ENCODE measurements around the gene CST6. TPM values are rescaled to one million over a fixed set of nuclear protein-coding genes. Genes with fewer than 3 reads are reported as not detected.

Gene CST6
- total RNA-seq, 1 experiment from 2014 or later, result not detected

DNA sequence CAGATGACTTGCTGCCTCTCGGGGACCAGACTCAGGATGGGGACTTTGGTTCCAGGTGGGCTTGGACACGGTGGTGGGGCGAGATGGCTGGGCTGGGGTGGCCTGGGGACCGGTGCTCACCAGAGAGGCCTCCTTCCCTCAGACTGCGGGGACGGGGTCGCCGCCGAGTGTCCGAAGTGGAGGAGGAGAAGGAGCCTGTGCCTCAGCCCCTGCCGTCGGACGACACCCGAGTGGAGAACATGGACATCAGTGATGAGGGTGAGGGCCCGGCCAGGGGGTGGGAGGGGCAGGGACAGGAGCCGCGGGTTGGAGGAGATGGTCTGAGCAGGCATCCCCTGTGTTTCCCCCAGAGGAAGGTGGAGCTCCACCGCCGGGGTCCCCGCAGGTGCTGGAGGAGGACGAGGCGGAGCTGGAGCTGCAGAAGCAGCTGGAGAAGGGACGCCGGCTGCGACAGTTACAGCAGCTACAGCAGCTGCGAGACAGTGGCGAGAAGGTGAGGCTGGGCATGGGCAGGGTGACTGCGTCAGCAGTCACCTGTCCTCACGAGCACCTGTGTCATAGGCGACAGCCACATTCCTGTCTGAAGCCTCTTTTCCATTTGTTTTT, 44.4 kb upstream of the CST6 start:
- POLR2A ChIA-PET, result no interaction called here
- BruUV-seq (replicated peaks), result no TSS peak
- no peak overlapping the region for H3K4me3 Mint-ChIP-seq (ENCODE audit: unreplicated experiment)
- DNase-seq (ENCODE audit: unreplicated experiment), result no peak
- CTCF ChIA-PET, result interaction anchor here (1.2 to 2.4 kb wide), 2 partner anchors 78 to 82 kb away, joined by 5 to 12 read pairs; no protein-coding TSS in a partner anchor
- intact Hi-C loops (cut with micrococcal nuclease), result no loop called here
- H3K4me1 Mint-ChIP-seq (ENCODE audit: insufficient read depth, unreplicated experiment), result peaks cover 29% of the 10 kb centered on the region
- no peak overlapping the region for H3K27ac Mint-ChIP-seq (ENCODE audit: low read depth, unreplicated experiment)
- no peaks in the 10 kb centered on the region for H3K27me3 Mint-ChIP-seq (ENCODE audit: insufficient read depth, unreplicated experiment)
- no peaks in the 10 kb centered on the region for H3K9me3 Mint-ChIP-seq (ENCODE audit: unreplicated experiment)
- no peak for TF ChIP-seq CTCF (IDR thresholded peaks at IDR 0.05; ENCODE audit: unreplicated experiment)
- peaks cover 69% of the 10 kb centered on the region for H3K36me3 Mint-ChIP-seq (ENCODE audit: insufficient read depth, unreplicated experiment)

DNA sequence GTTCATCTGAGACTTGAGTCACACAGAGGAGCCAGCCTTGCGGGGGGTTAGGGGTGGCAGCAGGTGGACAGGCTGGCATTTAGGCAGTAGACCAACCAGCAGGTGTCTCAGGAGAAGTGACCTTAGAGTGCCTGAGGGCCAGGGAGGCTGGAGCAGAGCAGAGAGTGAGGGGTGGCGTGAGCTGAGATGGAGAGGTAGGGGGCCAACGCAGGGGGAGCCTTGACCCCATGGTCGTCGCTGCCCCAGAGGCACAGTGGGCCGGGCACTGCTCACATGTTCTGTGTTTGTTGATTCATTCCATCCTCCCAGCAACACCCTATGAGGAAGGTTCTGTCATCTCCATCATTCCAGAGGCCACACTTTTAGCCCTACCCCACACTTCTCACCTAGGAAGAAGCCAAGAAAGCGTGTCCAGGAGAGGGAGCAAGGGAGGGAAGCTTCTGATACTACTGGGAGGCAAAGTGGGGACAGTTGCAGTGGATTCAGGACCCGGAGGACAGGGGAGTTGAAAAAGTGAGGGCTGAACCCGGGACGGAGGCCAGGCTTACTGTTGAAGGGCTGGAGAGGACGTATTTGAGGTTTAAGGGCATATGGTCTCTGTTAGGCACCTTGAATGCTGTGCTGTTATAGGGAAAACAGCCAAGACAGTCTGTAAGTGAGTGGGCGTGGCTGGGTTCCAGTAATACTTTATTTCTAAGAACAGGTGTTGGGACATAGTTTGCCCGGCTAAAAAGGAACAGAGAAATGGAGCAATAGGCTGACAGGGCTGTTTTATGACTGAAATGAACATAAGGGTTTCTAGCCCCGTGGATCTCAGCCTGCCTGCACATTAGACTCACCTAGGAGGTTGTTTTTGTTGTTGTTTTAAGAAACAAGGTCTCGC, 43.0 kb upstream of the CST6 start:
- intact Hi-C loops (cut with micrococcal nuclease), result no loop called here
- H3K4me1 Mint-ChIP-seq (ENCODE audit: insufficient read depth, unreplicated experiment), result peaks cover 29% of the 10 kb centered on the region
- H3K9me3 Mint-ChIP-seq (ENCODE audit: unreplicated experiment), result no peaks in the 10 kb centered on the region
- no peaks in the 10 kb centered on the region for H3K27me3 Mint-ChIP-seq (ENCODE audit: insufficient read depth, unreplicated experiment)
- DNase-seq (ENCODE audit: unreplicated experiment), result peak; percentile 34
- POLR2A ChIA-PET, result interaction anchor here (0.6 to 1.9 kb wide), 5 partner anchors 11 to 79 kb away, joined by 3 to 13 read pairs (median 4); partner anchors contain the start of genes CCDC85B and FIBP
- CTCF ChIA-PET, result interaction anchor here (0.6 to 5.6 kb wide), 3 partner anchors 79 to 249 kb away, joined by 3 to 27 read pairs (median 4); partner anchors contain the start of genes CCDC85B and FIBP
- peak; percentile 9 for TF ChIP-seq CTCF (IDR thresholded peaks at IDR 0.05; ENCODE audit: unreplicated experiment)
- H3K27ac Mint-ChIP-seq (ENCODE audit: low read depth, unreplicated experiment), result peak overlapping the region; percentile 60
- H3K4me3 Mint-ChIP-seq (ENCODE audit: unreplicated experiment), result no peak overlapping the region
- BruUV-seq (replicated peaks), result no TSS peak
- H3K36me3 Mint-ChIP-seq (ENCODE audit: insufficient read depth, unreplicated experiment), result peaks cover 74% of the 10 kb centered on the region

DNA sequence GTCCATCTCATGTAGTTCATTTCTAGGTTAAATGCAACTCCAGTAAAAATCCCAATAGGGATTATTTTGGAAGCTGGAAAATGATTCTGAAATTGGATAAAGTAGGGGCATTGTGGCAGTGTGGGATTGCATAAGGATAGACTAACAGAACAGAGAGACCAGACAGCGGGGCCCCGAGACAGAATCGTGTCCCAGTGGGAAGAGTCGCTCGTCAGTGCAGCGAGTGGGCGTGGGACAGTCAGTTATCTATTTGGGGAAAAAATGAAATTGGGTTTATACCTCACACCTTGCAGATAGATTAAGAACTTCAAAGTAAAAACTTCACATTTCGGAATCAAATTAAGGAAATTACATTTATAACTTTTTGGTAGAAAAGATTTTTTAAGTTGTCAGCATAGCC, 39.7 kb upstream of the CST6 start:
- DNase-seq (ENCODE audit: unreplicated experiment), result no peak
- Mint-ChIP-seq H3K4me3 (ENCODE audit: unreplicated experiment) (no peak overlapping the region), H3K27ac (ENCODE audit: low read depth, unreplicated experiment) (no peak overlapping the region), H3K4me1 (ENCODE audit: insufficient read depth, unreplicated experiment) (peaks cover 25% of the 10 kb centered on the region), H3K9me3 (ENCODE audit: unreplicated experiment) (no peaks in the 10 kb centered on the region), H3K27me3 (ENCODE audit: insufficient read depth, unreplicated experiment) (no peaks in the 10 kb centered on the region), H3K36me3 (ENCODE audit: insufficient read depth, unreplicated experiment) (peaks cover 58% of the 10 kb centered on the region)
- BruUV-seq (replicated peaks), result no TSS peak
- intact Hi-C loops (cut with micrococcal nuclease), result no loop called here
- ChIA-PET CTCF (interaction anchor here (3.8 to 5.6 kb wide), 2 partner anchors 83 to 87 kb away, joined by 15 to 27 read pairs; partner anchors contain the start of genes CCDC85B and FIBP), POLR2A (interaction anchor here (0.6 to 1.4 kb wide), 3 partner anchors 9 to 349 kb away, joined by 3 read pairs; partner anchors contain the start of gene FOSL1)
- no peak for TF ChIP-seq CTCF (IDR thresholded peaks at IDR 0.05; ENCODE audit: unreplicated experiment)
